NAMALWA (cell line): ENCODE results near the gene RFX1.
"Not testable (repeated sequence)": the region's sequence is repeated elsewhere in the genome, so short reads cannot be mapped to it uniquely, and the experiment has no call there.

Experiments used
- DNase-seq: peaks from one replicate; pipeline ENCODE4 v3.0.0-alpha.2; 2015; ENCODE audit warnings: low spot score

Gene RFX1

GRCh38 chr19:14006085-14006765 lies at the start of gene RFX1:
Gene RFX1, minus strand, starts transcription at chr19:14006320. Its CDS starts 12,477 bp downstream, at chr19:13993843.
- DNase-seq, result peak; percentile 99

GRCh38 chr19:14055396-14055795 lies 49.3 kb upstream of the RFX1 start:
- no peak for DNase-seq

GRCh38 chr19:14054721-14055120 lies 48.6 kb upstream of the RFX1 start:
- no peak for DNase-seq

DNA sequence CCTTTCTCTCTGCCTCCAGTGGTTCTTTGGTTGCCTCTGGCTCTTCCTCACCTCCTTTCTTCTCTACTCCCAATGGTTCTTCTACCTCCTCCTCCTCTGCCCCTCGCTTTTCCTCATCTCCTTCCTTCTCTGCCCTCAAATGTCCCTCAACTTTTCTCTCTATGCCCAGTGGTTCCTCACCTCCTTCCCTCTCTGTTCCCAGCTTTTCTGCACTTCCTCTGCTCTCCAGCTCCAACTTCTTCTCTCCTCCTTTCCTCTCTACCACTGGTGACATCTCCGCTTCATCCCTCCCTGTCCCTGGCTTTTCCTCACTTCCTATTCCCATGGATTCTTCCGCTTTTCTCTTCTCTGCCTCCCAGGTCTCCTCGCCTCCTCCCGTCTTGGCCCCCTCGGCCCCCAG lies 48.0 kb upstream of the RFX1 start:
- DNase-seq, result no peak

- no peak for DNase-seq
Observed at GRCh38 chr19:14053500-14053899, 47.4 kb upstream of the RFX1 start.

- no peak for DNase-seq
Observed at GRCh38 chr19:14053032-14053431, 46.9 kb upstream of the RFX1 start.

- no peak for DNase-seq
Observed at GRCh38 chr19:14052470-14052869, 46.4 kb upstream of the RFX1 start.

DNA sequence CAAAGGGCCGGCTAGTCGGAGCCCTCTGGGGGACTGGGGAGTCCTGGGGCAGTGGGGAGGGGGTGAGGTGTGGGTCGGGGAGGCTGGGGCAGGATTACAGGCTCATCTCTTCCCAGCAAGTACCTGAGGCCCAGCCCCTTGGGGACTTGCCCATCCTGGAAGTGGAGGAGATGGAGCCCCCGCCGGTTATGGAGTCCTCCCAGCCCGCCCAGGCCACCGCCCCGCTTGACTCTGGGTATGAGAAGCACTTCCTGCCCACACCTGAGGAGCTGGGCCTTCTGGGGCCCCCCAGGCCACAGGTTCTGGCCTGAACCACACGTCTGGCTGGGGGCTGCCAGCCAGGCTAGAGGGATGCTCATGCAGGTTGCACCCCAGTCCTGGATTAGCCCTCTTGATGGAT lies 45.9 kb upstream of the RFX1 start:
- DNase-seq, result no peak

DNA sequence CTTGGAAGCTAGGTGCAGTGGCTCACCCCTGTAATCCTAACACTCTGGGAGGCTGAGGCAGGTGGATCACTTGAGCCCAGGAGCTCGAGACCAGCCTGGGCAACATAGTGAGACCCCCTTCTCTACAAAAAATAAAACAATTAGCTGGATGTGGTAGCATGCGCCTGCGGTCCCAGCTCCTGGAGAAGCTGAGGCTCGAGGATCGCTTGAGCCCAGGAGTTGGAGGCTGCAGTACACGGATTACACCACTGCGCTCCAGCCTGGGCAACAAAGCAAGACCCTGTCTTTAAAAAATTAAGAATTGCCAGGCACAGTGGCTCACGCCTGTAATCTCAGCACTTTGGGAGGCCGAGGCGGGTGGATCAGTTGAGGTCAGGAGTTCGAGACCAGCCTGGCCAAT lies 44.8 kb upstream of the RFX1 start:
- not testable (repeated sequence) for DNase-seq

GRCh38 chr19:14050512-14050911 lies 44.4 kb upstream of the RFX1 start:
- no peak for DNase-seq

GRCh38 chr19:14048443-14049153 lies 42.5 kb upstream of the RFX1 start:
- peak; percentile 83 for DNase-seq

DNA sequence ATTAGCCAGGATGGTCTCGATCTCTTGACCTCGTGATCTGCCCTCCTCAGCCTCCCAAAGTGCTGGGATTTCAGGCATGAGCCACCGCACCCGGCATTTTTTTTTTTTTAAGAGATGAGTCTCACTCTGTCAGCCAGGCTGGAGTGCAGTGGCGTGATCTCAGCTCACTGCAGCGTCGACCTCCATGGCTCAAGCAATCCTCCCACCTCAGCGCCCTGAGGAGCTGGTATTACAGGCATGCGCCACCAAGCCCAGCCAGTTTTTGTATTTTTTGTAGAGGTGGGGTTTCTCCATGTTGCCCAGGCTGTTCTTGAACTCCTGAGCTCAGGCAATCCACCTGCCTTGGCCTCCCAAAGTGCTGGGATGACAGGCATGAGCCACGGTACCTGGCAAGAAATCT lies 41.7 kb upstream of the RFX1 start:
- not testable (repeated sequence) for DNase-seq

DNA sequence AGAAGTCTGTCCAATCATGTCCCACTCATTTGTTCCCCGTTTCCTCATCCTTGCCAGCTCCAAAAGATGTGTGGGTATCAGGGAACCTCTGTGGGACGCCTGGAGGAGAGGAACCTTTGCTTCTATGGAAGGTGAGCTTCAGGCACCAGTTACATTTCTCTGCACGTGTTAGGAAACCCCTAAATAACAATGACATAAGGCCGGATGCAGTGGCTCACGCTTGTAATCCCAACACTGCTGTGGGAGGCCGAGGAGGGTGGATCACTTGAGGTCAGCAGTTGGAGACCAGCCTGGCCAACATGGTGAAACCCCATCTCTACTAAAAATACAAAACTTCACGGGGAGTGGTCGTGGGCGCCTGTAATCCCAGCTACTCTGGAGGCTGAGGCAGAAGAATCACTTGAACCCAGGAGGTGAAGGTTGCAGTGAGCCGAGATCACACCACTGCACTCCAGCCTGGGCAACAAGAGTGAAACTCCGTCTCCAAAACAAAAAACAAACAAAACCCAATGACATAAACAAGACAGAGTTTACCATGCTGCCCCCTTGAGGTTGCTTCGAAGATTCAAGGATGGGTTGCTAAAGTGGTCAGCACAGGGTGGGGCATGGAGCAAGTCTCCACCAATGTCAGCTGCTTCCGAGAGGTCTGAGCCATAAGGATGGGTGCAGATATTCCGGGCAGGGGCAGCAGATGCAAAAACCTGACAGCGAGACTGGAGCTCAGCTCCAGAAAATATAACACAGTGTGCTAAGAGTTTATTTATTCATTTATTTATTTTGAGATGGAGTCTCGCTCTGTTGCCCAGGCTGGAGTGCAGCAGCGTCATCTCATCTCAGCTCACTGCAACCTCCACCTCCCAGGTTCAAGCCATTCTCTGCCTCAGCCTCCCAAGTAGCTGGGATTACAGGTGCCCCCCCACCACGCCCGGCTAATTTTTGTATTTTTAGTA lies 36.8 kb upstream of the RFX1 start:
- DNase-seq, result peak; percentile 94

GRCh38 chr19:14039181-14039580 lies 33.1 kb upstream of the RFX1 start:
- no peak for DNase-seq

GRCh38 chr19:14035706-14036105 lies 29.6 kb upstream of the RFX1 start:
- DNase-seq, result no peak

GRCh38 chr19:14035159-14035558 lies 29.0 kb upstream of the RFX1 start:
- DNase-seq, result not testable (repeated sequence)

DNA sequence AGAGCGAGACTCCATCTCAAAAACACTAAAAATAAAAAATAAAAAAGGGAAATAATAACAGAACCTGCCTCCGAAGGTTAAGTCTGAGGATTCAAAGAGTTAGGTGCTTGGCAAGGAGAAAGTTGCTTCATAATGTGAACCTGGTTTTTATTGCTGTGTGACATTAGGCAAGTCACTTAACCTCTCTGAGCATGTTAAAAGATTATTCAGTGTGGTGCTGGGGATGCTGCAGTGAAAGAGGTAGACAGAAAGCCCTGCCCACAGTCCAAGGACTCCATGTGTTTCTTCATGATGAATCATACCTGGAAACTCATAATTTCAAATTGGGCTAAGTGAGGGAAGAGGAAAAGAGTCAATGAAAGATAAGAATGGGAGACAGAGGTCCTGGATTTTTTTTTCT lies 27.8 kb upstream of the RFX1 start:
- no peak for DNase-seq

DNA sequence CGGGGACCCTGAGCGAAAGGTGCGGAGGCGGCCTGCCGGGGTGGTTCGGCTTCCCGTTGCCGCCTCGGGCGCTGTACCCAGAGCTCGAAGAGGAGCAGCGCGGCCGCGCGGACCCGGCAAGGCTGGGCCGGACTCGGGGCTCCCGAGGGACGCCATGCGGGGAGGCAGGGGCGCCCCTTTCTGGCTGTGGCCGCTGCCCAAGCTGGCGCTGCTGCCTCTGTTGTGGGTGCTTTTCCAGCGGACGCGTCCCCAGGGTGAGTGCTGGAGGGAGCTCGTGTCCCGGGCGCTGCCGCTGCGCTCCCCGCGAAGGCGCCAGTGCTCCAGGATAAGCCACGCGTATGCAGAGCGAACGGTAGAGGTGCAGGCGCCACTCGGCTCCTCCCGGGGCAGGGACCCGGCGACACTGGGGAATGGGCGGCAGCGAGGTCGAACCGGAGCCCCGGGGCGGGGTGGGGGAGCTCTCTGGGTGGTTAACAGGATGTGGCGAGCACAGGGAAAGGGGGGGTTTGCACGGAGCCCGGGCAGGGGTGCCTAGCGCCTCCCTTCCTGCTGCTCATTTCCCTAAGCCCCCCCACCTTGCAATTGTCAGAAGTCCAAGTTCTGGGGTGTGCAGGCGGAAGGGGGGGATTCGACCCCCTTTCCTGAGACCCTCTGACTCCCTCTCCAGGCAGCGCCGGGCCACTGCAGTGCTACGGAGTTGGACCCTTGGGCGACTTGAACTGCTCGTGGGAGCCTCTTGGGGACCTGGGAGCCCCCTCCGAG lies 25.8 kb upstream of the RFX1 start, which contains the start of gene IL27RA:
Gene IL27RA, plus strand, starts transcription at position 44 of the 762 bp plus-strand sequence. Its CDS starts 111 bp downstream, at position 155.
- peak; percentile 87 for DNase-seq

DNA sequence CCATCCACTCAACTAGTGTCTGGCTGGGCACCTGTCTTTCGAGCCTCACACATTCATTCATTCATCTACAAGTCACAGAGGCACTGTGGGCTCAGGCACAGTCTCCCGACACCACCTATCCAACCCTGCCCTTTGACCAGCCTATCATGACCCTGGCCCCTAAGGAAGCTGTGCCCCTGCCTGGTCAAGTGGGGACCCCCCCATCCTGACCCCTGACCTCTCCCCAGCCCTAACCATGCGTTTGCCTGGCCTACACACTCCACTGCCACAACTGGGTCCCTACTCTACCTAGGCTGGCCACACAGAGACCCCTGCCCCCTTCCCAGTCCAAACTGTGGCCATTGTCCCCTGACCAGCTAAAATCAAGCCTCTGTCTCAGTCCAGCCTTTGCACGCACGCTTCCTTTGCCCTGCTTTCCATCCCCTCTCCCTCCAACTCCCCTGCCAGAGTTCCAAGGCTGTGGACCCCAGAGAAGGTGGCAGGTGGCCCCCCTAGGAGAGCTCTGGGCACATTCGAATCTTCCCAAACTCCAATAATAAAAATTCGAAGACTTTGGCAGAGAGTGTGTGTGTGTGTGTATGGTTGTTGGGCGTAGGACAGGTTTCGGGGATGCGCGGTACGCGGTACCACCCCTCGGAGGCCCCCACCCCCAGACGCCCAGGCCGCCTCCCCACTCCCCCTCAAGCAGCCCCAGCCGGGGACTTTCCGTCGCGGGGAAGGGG lies 25.0 kb upstream of the RFX1 start:
- DNase-seq, result no peak

- DNase-seq, result no peak
Observed at GRCh38 chr19:14028901-14029300, 22.8 kb upstream of the RFX1 start.

DNA sequence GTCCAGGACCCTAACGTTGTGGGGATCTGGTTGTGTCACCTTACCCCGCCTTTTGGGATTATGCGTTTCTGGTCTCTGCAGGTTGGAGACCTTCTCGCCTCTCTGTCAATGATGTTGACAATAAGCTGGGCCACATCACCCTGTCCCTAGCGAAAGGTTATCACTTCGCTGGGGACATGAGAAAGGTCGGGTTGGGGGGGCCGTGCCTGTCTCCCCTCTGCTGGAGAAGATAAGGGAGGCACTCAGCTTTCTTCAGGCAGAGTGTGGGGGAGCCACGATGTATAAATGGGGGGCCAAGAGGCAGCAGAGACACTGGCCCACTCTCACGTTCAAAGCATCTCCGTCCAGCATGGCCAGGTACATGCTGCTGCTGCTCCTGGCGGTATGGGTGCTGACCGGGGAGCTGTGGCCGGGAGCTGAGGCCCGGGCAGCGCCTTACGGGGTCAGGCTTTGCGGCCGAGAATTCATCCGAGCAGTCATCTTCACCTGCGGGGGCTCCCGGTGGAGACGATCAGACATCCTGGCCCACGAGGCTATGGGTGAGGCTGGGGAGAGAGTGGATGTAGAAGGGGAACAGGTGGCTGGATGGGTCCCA lies 21.8 kb upstream of the RFX1 start, which contains the start of gene RLN3:
Gene RLN3, plus strand, starts transcription at position 293 of the 595 bp plus-strand sequence. Its CDS starts 57 bp downstream, at position 350.
- DNase-seq, result no peak
